Astrocyte of the cerebellum (primary cell): ENCODE results near the gene FAM163A.

Experiments used
- DNase-seq: peaks from one replicate; pipeline ENCODE4 v3.0.0-alpha.2; 2011; ENCODE audit warnings: low read depth
- H3K4me3 ChIP-seq: 2 replicates; pipeline ENCODE4 v1.5.1; 2011; ENCODE audit warnings: mild to moderate bottlenecking, low read depth, low read length, moderate library complexity
- in situ Hi-C: cut with HindIII; loops from 2 replicates; pipeline ENCODE4 v1.10.0; 2017; ENCODE audit warnings: low sequenced_read_pairs
- TF ChIP-seq, protein P1 (sequence below): IDR thresholded peaks from 2 replicates; pipeline ENCODE4 v1.5.1; 2012; ENCODE audit warnings: low read length, low read depth, moderate library complexity, mild to moderate bottlenecking; ENCODE audit errors: missing control alignments

FAM163A gene

GRCh38 chr1:179808503-179808902, 65.4 kb downstream of the FAM163A start:
- in situ Hi-C loops: no loop called here
- no peak for DNase-seq
- no peak overlapping the region for H3K4me3 ChIP-seq
- TF ChIP-seq, protein P1, sequence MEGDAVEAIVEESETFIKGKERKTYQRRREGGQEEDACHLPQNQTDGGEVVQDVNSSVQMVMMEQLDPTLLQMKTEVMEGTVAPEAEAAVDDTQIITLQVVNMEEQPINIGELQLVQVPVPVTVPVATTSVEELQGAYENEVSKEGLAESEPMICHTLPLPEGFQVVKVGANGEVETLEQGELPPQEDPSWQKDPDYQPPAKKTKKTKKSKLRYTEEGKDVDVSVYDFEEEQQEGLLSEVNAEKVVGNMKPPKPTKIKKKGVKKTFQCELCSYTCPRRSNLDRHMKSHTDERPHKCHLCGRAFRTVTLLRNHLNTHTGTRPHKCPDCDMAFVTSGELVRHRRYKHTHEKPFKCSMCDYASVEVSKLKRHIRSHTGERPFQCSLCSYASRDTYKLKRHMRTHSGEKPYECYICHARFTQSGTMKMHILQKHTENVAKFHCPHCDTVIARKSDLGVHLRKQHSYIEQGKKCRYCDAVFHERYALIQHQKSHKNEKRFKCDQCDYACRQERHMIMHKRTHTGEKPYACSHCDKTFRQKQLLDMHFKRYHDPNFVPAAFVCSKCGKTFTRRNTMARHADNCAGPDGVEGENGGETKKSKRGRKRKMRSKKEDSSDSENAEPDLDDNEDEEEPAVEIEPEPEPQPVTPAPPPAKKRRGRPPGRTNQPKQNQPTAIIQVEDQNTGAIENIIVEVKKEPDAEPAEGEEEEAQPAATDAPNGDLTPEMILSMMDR: no peak

DNA sequence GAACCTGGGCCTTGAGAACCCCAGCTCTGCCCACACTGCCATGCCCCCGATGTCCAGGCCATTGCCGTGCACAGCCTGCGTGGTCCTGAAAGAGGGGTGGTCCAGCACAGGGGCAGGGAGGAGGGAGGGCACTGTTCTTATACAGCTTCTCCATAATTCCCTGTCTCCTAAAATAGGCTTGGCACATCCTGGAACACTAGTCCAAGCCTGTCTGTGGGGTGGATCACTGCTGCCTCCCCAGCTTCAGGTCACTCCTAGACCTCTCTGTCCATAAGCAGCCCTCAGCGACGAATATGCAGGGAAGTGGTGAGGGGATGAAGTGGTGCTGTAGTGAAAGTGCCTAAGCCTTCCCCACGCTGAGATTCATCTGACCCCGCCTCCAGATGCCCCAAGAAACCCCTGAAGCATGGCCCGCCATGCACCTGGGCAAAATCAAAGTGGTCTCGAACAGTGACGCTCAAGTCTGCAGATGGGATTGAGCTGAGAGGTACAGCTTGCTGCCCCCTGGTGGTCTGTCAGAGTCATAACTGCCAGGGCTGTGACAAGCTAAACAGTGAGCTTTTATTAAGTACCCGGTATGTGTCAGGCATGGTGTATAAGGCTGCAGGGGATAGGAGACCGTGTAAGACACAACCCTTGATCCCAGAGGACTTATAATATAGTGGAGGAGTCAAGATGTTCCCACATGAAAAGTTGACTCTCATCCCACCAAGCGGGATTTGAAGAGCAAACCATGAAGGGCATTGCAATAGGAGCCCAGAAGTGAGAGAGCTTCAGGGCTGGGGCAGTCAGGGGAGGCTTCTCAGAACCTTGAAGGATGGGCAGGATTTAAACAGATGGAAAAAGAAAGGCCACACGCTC, 66.6 kb downstream of the FAM163A start:
- DNase-seq: no peak
- TF ChIP-seq, protein P1: peak; percentile 95
- no peak overlapping the region for H3K4me3 ChIP-seq
- in situ Hi-C loops: loop anchor here (5.0 kb wide), 1 partner anchor 97 kb away; no protein-coding TSS in a partner anchor

DNA sequence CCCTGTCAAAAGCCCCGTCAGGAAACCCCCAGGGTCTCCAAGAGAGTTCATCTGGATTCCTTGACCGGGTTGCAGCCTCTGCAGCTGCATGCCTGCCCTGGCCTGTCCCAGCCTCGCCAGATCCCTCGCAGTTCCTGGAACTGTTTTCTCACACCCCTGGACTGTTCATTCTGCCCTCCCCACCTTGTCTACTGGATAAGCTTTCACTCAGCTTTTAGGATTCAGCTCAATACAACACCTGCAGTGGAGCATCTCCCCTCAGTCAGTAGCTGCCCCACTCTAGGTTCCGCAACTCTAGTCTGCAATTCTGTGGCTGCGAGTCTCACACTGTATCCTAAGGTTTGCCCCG, 67.2 kb downstream of the FAM163A start:
- no peak overlapping the region for H3K4me3 ChIP-seq
- TF ChIP-seq, protein P1: no peak
- in situ Hi-C loops: loop anchor here (5.0 kb wide), 1 partner anchor 98 kb away; no protein-coding TSS in a partner anchor
- no peak for DNase-seq

- no peak overlapping the region for H3K4me3 ChIP-seq
- no peak for DNase-seq
- TF ChIP-seq, protein P1: no peak
- in situ Hi-C loops: loop anchor here (5.0 kb wide), 1 partner anchor 100 kb away; no protein-coding TSS in a partner anchor
Measured at GRCh38 chr1:179812501-179813292, 69.6 kb downstream of the FAM163A start.

GRCh38 chr1:179813626-179814545, 70.8 kb downstream of the FAM163A start:
- in situ Hi-C loops: loop anchor here (5.0 kb wide), 1 partner anchor 102 kb away; no protein-coding TSS in a partner anchor
- TF ChIP-seq, protein P1: no peak
- peak overlapping the region; percentile 49 for H3K4me3 ChIP-seq
- no peak for DNase-seq

DNA sequence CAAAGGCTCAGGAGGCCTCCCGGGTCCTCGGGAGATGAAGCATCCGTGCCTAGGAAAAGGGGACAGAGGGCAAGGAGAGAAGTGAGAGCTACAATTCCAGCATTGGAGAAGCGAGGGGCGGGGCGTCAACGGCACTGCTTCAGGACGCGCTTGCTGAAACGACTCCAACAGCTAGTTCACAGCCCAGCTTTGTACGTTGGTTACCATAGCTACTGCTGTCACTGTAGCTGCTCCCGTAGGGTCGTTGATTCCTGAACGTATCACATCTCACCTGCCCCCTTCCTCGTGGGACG, 71.4 kb downstream of the FAM163A start:
- in situ Hi-C loops: loop anchor here (5.0 kb wide), 1 partner anchor 102 kb away; no protein-coding TSS in a partner anchor
- H3K4me3 ChIP-seq: peak overlapping the region; percentile 49

More for the DNA sequence above, 71.4 kb downstream of the FAM163A start:
- TF ChIP-seq, protein P1: no peak
- no peak for DNase-seq
